Effector CD4-positive, alpha-beta T cell (primary cell): ENCODE measurements around the gene GDPD1.
"Not testable (repeated sequence)": the region's sequence is repeated elsewhere in the genome, so short reads cannot be mapped to it uniquely, and the experiment has no call there.

Experiments
- DNase-seq: peaks from one replicate; pipeline ENCODE4 v3.0.0-alpha.2; 2020

Gene GDPD1

DNA sequence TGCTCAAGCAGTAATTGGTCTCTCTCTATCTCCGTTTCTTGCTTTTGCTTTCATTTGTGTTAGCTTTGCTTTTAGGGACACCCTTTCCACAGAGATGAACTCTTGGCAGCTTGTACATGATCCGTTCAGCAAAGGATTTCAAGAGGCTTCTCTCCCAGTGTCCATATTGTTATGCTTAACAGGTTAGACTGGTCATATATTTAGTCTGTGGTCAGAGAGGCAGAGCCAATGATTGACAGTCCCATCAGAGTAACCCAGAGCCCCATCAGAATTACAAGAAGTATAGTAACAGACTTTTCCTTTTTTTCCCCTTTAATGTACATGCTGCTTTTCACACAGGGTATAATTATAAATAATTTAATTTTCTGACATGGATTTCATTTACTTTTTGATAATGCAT lies 34.4 kb downstream of the GDPD1 start:
- DNase-seq: no peak

- DNase-seq: no peak
Measured at GRCh38 chr17:59257101-59257500, 36.8 kb downstream of the GDPD1 start.

- no peak for DNase-seq
Measured at GRCh38 chr17:59260722-59261121, 40.4 kb downstream of the GDPD1 start.

- no peak for DNase-seq
Measured at GRCh38 chr17:59266745-59267144, 46.4 kb downstream of the GDPD1 start.

DNA sequence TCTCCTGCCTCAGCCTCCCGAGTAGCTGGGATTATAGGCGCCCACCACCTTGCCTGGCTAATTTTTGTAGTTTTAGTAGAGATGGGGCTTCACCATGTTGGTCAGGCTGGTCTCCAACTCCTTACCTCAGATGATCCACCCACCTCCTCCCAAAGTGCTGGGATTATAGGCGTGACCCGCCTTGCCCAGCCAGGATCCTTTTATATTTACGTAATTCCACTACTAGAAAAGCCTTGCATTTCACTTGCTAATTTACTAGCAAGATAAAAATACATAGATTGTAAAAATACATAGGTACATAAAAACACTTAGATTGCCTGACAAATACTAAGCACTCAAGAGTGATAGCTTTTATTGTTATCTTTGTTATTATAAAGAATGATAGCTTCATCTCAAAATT lies 47.5 kb downstream of the GDPD1 start:
- no peak for DNase-seq

- no peak for DNase-seq
Measured at GRCh38 chr17:59275618-59276017, 55.3 kb downstream of the GDPD1 start.

GRCh38 chr17:59277031-59277430 lies 56.7 kb downstream of the GDPD1 start:
- no peak for DNase-seq

GRCh38 chr17:59278406-59278805 lies 58.1 kb downstream of the GDPD1 start:
- DNase-seq: no peak

- DNase-seq: no peak
Measured at GRCh38 chr17:59284317-59284716, 64.0 kb downstream of the GDPD1 start.

DNA sequence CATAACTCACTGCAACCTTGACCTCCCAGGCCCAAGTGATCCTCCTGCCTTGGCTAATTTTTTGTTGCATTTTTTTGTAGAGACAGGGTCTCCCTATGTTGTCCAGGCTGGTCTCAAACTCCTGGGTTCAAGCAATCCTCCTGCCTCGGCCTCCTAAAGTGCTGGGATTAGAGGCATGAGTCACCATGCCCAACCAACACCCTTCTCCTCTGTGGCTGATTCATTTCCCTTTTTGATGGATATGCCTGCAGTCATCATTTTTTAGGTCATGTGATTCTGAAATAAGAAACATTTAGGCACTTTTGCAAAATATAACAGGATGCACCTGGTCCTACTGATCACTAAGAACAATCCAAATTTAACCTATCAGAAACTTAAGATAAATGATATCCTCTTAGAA lies 67.1 kb downstream of the GDPD1 start:
- DNase-seq: no peak

- DNase-seq: no peak
Measured at GRCh38 chr17:59287891-59288290, 67.6 kb downstream of the GDPD1 start.

GRCh38 chr17:59289981-59290301 lies 69.6 kb downstream of the GDPD1 start:
- no peak for DNase-seq

DNA sequence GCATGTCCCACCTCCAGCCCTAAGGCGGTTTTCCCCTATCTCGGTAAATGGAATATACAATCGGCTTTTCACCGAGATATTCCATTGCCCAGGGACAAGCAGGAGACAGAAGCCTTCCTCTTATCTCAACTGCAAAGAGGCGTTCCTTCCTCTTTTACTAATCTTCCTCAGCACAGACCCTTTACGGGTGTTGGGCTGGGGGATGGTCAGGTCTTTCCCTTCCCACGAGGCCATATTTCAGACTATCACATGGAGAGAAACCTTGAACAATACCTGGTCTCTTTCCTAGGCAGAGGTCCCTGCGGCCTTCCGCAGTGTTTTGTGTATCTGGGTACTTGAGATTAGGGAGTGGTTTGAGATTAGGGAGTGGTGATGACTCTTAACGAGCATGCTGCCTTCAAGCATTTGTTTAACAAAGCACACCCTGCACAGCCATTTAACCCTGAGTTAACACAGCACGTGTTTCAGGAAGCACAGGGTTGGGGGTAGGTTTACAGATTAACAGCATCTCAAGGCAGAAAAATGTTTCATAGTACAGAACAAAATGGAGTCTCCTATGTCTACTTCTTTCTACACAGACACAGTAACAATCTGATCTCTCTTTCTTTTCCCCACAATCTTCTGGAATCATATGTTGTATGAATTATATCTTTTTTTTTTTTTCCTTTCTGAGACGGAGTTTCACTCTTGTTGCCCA lies 70.1 kb downstream of the GDPD1 start:
- DNase-seq: not testable (repeated sequence)

GRCh38 chr17:59292174-59292523 lies 71.8 kb downstream of the GDPD1 start:
- no peak for DNase-seq

DNA sequence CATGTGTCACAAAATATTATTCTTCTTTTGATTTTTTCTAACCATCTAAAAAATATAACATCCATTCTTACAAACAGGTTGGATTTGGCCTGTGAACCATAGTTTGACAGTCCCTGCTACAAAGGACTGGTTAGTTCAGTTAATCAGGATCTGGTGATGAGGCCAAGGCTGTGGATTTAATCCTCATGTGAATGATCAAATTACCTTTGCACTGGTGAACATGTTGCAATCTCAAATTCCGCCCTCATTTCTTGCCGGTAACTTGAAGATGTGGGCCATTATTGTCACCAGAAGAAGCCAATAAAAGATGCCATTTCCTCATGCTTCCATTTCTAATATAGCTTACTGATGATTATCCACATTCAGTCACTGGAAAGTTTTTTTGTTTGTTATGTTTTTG lies 75.9 kb downstream of the GDPD1 start:
- DNase-seq: no peak

GRCh38 chr17:59298521-59298920 lies 78.2 kb downstream of the GDPD1 start:
- DNase-seq: no peak

GRCh38 chr17:59299400-59300092 lies 79.2 kb downstream of the GDPD1 start:
- DNase-seq: no peak

DNA sequence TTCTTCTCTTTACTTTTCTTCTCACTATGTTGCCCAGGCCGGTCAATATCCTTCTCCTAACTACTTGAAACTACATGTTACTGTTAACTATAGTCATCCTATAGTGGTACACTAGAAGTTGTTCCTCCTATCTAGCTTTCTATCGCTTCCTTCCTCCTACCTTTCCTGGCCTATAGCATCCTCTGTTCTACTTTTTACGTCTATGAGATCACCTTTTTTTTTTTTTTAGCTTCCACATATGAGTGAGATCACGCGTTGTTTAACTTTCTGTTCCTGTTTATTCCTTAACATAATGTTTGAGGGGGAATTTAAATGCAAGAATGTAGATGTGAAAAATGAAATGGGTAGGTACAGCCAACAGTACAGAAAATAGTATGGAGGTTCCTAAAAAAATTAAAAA lies 80.6 kb downstream of the GDPD1 start:
- DNase-seq: no peak

GRCh38 chr17:59304811-59305210 lies 84.5 kb downstream of the GDPD1 start:
- DNase-seq: no peak

GRCh38 chr17:59310263-59310920 lies 90.1 kb downstream of the GDPD1 start:
- DNase-seq: no peak

- peak; percentile 21 for DNase-seq
Measured at GRCh38 chr17:59311051-59311468, 90.7 kb downstream of the GDPD1 start.

- not testable (repeated sequence) for DNase-seq
Measured at GRCh38 chr17:59311521-59311920, 91.2 kb downstream of the GDPD1 start.

DNA sequence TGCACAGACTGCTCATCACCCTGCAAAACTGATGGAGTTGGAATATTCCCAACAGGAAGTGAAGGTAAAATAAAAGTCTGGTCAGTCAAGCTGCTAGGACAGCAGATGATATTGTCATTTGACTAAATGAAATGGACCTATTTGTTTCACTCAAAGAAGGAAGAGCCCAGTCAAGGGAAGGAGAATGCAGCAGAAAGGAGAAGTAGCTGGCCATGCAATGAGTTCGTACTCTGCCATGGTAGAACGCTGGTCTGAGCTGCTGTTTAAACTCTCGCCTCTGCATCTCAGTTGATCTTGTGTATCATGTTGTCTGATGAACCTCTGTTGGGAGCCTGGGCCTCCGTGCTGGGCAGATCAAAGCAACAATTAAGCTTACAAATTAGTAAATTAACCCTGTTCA lies 95.6 kb downstream of the GDPD1 start:
- DNase-seq: no peak
